ENCODE data around the gene SMOC2.
"Not testable (repeated sequence)": the region's sequence is repeated elsewhere in the genome, so short reads cannot be mapped to it uniquely, and the experiment has no call there.

The SMOC2 gene

DNA sequence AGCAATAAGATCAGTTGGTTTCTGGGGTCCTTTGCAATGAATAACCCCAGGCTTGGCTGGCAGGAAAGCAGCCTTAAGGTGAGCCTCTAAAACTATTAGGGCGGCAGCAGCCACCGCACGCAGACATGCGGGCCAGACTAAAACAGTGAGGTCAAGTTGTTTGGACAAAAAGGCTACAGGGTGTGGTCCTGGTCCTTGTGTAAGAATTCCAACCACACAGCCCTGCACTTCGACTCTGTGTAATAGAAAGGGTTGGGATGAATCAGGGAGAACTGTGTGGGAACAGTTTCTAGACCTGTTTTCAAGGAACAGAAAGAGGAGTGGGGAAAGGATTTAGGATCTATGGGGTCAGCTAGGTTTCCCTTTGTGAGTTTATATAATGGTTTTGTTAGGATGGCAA, 237.6 kb downstream of the SMOC2 start:
- DNase-seq (ENCODE audit: low read depth in 2 of 2): no peak

DNA sequence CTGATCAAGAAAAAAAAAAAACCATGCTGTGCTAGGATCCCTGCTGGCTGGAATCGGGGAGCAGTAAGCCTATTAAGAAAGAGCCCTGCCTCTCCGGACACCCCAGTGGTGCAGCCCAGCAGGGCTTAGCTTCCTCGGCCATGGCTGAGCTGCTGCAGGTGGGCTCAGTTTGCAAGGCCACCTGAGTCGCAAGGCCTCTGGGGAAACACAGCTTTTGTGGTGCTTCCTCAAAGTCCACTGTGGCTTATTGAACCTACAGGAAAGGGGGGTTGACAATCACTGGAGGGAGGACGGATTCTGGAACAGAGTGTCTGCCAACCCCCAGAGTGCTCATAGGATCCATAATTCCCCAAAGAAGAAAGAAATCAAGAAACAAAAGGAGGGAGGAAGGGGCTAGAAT, 240.8 kb downstream of the SMOC2 start:
- no peak for DNase-seq (ENCODE audit: low read depth in 2 of 2)

DNA sequence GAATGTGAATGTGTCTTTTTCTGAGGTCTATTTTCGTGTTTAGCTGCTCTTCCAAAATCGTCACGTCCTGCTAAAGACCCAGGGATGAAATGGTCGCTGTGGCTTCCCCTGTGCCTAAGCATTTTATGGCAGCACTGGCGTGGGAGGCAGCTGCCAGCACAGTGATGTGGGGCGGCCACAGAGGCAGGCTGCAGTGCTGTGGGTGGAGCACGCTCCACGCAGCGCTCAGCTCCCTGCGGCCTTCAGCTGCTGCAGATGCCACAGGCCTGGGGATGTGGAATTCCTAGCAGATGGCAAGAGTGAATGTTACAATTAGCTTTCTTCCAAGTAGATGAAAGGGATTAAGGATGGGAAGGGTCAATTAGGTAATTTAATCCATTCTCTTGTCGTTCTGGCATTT, 242.6 kb downstream of the SMOC2 start:
- DNase-seq (ENCODE audit: low read depth in 2 of 2): no peak

DNA sequence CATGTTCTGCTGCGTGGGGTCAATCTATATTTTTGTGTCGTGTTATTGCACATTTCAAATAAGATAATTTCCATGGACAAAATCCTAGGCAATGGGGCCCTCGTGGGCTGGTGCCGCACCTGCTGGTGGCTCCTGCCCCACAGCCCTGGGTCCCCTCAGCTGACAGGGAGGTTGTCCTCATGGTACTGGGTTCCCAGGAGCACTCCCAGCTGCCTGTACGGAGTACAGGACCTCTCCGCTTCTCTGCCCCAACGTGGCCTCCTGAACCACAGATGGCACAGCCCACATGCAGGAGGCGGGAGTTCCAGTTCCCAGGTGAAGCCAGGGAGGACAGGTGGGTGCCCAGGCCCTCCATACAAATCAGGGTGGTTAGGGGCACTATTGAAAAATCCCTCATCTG, 243.5 kb downstream of the SMOC2 start:
- DNase-seq (ENCODE audit: low read depth in 2 of 2): no peak

DNA sequence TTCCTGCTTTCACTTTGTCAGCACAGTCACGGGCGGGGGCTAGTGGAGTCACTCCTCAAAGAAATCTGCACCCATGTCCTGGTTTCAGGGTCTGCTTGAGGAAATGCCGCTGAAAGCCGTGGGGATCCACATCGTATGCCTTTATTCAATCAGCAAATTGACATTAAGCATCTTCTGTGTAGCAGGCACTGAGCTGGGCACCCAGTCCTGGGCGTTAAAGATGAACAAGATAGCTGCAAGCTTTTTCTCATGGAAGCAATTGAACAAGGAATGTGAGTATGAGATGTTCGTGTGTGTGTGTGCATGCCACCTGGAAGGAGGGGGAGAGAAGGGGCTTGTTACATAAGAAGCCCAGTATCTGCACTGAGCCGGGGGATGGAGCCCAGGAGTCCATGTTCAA, 243.9 kb downstream of the SMOC2 start:
- no peak for DNase-seq (ENCODE audit: low read depth in 2 of 2)

DNA sequence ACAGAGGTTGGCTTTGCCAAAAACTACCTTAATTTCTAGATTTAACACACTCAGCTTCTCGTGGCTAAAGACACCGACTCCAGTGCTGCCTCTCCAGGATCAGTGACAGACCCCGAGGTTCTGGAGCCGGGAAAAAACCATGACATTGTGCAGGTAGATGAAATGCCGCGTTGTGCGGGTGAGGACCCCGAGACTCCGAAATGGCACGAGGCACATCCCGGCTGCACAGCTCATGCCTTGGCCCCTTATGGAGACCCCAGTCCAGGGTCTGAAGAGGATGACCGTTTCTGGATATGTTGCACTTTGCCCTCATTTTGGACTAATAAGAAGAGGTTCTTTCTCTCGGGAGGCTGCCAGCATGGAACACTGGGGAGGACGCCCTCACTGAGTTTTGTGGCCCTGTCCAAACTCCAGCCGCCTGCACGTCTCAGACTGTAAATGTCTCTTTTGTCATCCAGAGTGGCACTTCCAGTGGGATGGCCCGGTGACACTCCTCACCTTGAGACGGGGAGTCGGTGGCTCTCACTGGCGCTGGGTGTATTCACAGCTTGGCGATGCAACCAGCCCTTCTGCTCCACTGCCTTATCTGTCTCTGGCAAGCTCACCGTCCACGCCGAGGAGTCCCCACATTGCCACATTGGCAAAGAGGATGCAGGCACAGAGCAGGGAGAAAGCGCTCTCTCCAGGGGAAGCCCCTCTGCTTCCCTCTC, 245.2 kb downstream of the SMOC2 start:
- DNase-seq (ENCODE audit: low read depth in 2 of 2): no peak

DNA sequence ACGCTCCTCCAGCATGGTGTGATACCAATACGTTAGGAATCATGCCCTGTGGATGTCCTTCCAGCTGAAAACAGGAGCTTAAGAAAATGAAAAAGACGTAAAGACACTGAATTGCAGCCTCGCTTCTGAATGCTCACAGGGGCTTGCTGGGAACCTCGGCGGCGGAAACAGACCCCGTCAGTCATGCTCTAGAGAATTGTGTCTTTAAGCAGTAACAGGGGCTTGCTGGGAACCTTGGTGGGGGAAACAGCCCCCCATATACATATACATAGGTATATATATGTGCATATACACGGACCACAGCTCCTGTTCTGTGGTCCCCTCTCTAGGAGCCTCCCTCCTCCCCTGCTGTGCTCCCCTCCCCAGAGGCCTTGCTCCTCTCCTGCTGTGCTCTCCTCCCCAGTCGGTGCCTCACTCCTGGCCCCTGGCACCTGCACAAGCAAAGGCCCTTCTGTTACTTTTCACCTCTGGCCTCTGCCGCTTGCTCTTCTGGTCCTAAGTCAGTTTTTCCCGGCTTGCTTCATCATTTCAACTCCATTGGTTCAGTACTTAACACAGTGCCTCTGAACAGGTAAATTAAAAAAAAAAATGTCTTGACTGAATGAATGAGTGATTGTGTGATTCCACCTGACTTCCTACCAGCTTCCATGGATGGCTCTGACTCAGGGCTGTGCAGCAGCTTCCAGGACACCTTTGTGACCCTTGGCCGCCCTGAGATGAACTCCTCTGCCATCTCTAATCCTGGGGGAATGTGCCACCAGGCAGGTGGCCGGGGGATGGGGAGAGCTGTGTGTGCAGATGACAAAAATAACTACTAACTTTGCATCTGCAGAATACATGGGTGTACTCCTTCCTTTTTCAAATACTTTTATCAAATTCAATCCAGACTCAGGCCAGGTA, 246.1 kb downstream of the SMOC2 start:
- no peak for DNase-seq (ENCODE audit: low read depth in 2 of 2)

DNA sequence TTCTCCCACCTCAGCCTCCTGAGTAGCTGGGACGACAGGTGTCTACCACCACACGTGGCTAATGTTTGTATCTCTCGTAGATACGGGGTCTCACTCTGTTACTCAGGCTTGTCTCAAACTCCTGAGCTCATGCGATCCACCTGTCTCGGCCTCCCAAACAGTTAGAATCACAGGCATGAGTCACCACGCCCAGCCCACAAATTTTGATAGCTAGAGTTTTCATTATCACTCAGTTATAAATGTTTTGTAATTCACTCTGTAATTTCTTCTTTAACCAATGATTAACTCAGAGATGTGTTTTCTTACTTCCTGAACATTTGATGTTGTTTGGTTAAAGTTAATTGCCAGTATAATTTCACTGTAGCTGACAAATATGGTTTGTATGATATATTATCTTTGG, 249.3 kb downstream of the SMOC2 start:
- no peak for DNase-seq (ENCODE audit: low read depth in 2 of 2)

DNA sequence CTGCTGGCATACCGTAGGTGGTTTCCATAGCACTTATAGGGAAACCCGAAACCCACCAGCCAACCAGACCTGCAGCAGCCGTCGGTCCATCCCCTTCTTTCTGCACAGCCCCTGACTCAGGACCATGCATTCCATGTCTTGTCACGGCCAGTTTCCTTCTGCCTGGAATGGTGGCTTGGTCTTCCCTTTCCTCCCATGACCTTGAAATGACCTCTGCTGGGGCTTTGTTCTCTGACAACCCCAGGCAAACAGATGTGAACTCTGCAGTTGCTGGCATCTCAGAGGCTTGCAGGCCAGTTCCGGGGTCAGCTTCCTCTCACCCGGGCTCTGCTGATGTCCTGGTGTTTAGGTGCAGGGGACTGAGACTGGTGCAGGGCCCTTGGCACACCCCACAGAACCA, 250.8 kb downstream of the SMOC2 start:
- DNase-seq (ENCODE audit: low read depth in 2 of 2): no peak

DNA sequence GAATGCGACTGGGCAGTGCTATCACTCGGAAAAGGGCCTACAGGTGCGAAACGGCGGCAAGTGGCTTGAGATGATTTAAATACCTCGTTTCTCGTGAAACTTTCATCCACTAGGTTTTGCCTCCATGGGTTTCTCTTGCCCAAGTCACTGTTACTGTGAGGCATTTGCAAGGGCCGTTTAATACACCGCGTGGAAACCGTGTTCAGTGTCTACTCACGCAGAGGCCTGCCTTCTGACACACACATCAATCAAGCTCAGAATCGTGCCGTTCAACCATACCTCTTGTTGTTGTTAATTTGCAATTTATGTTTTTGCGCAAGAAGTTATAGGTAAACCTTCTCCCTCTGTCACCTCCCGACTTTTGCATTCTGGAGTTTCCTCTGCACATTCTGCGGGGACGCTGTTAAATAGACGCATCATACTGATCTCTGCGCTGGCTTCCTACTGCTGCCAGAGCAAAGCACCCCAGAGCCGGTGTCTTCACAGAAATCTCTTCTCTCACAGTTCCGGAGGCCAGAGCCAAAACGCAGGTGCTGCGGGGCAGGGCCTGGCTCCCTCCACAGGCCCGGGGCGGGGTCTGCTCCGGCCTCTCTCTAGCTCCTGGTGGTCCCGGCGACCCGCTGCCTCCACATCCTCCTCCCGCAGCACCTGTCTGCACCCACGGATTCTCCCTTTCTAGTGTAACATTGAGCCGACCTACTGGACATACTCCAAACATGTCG, 251.4 kb downstream of the SMOC2 start:
- DNase-seq (ENCODE audit: low read depth in 2 of 2): no peak

DNA sequence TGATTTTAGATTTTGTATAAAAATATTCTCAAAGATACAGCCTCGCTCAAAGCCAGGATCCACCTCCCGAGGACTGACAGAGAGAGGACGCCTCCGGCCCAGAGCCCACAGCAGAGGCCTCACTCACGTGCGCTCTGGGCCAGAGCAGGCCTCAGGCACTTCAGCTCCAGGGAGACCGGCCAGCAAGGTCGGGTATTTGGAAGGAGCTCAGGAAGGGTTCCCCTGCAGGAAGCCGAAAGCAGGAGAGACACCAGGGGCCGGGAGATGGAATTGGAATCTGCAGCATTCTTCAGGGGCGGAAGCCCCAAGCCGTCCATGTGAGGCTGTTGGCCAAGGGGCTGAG, 251.9 kb downstream of the SMOC2 start:
- DNase-seq (ENCODE audit: low read depth in 2 of 2): not testable (repeated sequence)

DNA sequence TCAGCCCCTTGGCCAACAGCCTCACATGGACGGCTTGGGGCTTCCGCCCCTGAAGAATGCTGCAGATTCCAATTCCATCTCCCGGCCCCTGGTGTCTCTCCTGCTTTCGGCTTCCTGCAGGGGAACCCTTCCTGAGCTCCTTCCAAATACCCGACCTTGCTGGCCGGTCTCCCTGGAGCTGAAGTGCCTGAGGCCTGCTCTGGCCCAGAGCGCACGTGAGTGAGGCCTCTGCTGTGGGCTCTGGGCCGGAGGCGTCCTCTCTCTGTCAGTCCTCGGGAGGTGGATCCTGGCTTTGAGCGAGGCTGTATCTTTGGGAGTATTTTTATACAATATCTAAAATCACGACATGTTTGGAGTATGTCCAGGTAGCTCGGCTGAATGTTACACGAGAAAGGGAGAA, 253.8 kb downstream of the SMOC2 start:
- not testable (repeated sequence) for DNase-seq (ENCODE audit: low read depth in 2 of 2)

DNA sequence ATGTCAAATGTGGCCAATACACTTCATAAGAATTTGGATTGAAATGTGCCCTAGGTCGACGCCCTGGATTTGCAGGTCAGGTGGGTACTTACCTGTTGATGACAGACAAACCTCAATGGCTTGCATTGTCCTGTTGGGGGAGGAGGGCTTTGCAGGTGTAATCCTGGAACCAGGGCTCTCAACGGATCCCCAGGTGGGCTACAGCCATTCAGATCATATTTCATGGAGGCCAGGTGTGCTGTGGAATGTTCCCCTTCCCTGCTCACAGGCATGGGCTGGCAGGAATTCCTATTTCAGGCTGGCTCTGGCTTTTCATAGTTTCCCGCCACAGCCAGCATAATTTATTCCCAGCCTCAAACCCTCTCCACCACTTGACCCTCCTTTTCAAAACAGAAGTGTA, 254.7 kb downstream of the SMOC2 start:
- DNase-seq (ENCODE audit: low read depth in 2 of 2): no peak

DNA sequence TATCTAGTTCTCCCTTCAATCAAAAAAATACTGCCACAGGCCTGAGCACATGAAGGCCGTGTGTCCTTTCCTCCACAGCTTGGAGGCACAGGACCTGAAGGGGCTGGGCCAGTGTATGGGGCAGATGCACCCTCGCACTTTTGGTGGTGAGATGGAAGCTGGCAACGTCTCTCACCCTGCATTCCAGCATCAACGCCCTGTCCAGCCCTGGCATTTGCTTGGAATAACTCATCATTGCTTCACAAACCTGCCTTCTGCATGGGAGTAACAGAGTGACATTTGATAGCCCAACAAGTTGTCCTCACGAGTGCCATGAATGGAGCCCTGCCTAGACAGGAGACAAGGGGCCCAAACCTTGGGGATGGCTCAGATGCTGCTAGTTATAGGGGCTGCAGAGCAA, 257.9 kb downstream of the SMOC2 start:
- DNase-seq (ENCODE audit: low read depth in 2 of 2): no peak

DNA sequence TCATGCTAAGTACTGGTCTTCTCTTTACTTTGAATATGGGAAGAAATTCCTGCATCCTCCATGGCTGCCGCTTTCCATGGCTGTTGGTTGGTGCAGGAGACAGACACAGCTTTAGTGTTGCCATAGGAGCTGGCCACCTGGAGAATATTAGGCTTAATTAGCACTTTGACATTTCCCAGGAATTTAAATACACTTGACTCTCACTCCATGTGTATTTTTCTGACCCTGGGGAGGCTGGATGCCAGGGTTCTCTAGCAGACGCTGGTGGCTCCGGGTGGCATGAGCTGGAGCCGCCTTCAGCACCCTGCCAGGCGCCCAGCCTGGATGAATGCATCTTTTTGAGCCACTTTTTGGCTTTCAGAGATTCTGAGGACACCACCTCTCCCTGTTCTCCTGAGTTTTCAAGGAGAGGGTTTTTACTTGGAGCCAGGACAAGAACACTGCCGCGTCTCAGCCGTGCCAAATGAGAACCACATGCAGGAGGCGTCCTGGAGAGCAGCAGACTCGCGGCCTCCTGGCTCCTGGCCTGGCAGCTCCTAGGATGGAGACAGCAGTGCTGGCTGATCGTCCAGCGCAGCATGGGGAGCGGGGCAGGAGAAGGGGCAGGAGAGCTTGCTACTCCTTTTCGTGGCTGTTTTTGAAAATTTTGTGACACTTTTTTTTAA, 258.8 kb downstream of the SMOC2 start:
- DNase-seq (ENCODE audit: low read depth in 2 of 2): no peak

DNA sequence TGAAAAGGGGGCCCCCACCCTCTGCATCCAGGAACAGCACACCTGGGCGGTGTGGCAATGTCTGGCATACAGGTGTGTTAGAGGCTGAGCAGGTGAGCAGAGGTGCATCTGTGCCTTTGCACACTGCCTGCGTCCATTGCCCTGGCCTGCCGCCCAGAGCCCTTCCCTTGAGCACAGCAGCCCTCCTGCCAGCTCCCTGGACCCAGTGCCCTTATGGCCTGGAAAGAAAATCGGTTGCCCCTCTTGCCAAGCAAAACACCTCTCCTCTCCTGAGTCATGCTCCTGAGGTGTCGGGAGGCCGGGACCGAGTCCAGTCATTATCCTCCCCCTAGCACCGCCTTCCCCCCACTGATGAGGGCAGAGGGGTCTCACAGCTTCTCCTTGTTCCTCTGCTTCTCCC, 259.9 kb downstream of the SMOC2 start:
- DNase-seq (ENCODE audit: low read depth in 2 of 2): no peak

DNA sequence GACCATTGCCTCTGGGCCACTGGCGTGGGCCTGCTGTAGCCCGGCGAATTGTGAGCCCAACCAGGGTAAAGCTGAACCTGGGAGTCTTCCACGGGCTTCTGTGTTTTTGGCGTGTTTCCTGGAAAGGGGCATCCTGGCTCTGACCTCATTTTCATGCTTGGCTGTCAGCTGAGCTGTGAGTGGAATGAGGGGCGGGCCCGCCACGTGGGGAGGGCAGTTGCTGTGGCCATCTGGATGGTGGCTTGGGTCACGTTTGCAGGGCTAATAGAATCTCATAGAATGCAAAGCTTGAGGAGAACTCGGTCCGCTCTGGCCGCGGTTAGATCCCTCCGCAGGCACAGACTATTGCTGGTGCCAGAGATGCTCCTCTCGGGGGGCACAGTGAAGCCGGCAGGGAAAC, 263.0 kb downstream of the SMOC2 start:
- DNase-seq (ENCODE audit: low read depth in 2 of 2): no peak

DNA sequence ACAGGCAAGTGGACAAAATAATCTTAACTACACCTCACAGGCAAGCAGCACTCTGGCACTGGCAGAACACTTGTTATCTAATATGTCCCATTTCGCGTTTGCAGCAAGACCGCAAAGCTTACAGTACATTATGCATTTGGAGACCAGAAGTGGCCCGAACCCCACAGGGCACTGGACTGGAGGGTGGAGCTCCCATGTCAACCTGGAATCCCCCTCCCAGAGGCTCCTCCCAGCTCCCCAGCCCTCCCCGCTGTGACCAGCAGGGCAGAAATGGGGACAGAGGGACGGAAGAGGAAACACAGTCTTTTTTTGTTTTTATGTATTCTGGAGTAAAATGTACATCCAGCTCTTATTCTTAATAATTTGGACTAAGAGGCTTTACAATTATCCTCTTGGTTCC, 263.7 kb downstream of the SMOC2 start:
- no peak for DNase-seq (ENCODE audit: low read depth in 2 of 2)

DNA sequence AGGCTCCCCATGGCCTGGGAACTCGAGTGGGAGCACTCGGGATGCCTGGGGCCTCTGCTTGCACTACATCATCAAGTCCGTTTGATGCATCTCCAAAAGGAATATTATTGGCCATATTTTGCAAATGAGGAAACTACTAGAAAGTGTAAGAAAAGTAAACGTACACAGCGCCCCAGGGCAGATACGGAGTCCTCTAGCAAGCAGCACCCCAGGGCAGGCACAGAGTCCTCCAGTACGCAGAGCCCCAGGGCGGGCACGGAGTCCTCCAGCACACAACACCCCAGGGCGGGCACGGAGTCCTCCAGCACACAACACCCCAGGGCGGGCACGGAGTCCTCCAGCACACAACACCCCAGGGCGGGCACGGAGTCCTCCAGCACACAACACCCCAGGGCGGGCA, 264.3 kb downstream of the SMOC2 start:
- not testable (repeated sequence) for DNase-seq (ENCODE audit: low read depth in 2 of 2)

DNA sequence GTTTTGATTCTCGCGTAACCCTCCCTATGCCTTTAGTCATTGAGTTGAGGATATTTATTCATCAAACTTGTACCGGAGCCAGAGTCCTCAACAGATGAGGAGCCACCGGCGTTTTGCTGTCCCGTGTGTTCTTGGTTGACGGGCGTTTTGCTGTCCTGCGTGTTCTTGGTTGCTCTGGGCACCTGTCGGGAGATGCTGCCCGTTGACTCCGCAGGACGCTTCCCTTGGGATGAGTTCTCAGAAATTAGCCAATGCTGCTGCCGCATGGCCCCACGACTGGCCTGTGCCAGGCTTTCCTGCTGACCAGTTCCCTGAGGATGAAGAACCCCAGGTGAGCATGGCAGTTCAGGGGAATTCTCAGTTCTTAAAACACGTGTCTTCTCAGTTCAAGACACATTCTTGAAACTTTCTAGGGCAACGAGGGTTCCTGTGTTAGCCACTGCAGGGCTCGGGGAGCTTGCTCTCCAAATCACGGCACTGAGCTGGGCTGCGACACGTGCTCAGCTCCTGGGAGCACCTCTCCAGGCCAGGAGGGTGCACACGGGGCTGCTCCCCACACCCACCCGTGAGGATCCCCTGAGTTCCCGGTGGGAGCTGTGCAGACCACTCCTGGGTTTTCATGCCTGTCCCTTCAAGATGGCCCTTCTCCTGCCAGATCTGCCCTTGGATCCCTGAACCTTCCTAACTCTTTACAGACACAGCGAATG, 265.6 kb downstream of the SMOC2 start:
- DNase-seq (ENCODE audit: low read depth in 2 of 2): no peak

DNA sequence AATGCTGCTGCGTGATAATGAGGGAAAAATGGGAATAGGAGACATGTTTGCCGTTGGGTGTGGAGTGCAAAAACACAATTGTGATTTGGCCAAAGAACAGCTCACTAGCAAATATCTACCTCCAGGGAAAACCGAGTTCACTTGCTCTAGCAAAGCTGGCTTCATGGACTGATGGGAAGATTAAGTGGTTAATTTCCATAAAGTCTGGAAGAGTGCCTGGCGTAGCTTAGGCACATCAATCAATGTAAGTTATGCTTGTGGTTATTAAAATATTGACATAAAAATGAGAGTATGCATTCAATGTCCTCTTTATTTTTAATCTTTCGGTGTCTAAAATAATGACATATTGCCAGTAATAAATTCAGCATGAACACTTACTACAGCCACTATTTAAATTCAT, 267.5 kb downstream of the SMOC2 start:
- no peak for DNase-seq (ENCODE audit: low read depth in 2 of 2)

DNA sequence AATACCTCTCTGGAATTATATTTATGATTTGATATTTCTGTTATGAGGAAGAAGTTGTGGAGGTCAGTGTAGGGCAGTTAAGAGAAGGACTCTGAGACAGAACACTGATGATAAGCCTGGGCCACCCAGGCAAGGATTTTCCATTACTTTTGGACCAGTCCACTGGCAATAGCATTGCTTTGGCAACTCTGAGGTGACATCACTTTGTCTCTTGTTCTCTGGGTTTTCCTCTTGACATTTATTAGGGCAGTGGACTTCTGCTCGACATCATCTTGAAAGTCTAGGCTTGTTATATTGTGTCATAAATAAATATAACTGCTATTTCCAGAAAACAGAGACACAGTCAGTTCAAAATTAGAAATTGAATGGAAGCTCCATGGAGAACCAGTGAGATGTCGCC, 268.0 kb downstream of the SMOC2 start:
- no peak for DNase-seq (ENCODE audit: low read depth in 2 of 2)

Data from stimulated activated CD4-positive, alpha-beta T cell treated with anti-CD3 and anti-CD28 coated beads, Interleukin-1b, Interleukin-23, amount 100 ng/mL, for 1 hour (primary cell).